Adipose tissue (tissue), 3 donors: ENCODE data around the gene SLC22A23. TPM values are rescaled to one million over a fixed set of nuclear protein-coding genes. Genes with fewer than 3 reads are reported as not detected.

Experiments
- H3K27ac ChIP-seq: one replicate; pipeline ENCODE4 v1.5.1; 2013; ENCODE audit warnings: low read depth, low read length
- WGBS, 3 donors: extraction: QIAGEN DNeasy Blood & Tissue Kit; methylation state at CpG; one replicate each; pipeline ENCODE4 v1.1.7; 2013; 5-methylcytosine and 5-hydroxymethylcytosine counted together
- polyA plus RNA-seq, 3 donors: library from polyadenylated mRNA; stranded (reverse); fragments of 200-250 nt; gene quantifications; one replicate each; pipeline ENCODE4 v1.2.3, GENCODE V29; 2013
- donor health status: healthy with polysubstance abuse.
- donor health status: Bipolar disorder and iron deficiency.
- donor health status: healthy.

The SLC22A23 gene
- polyA plus RNA-seq, 3 donors = 4.9 to 11.3 (median 7.2) TPM

DNA sequence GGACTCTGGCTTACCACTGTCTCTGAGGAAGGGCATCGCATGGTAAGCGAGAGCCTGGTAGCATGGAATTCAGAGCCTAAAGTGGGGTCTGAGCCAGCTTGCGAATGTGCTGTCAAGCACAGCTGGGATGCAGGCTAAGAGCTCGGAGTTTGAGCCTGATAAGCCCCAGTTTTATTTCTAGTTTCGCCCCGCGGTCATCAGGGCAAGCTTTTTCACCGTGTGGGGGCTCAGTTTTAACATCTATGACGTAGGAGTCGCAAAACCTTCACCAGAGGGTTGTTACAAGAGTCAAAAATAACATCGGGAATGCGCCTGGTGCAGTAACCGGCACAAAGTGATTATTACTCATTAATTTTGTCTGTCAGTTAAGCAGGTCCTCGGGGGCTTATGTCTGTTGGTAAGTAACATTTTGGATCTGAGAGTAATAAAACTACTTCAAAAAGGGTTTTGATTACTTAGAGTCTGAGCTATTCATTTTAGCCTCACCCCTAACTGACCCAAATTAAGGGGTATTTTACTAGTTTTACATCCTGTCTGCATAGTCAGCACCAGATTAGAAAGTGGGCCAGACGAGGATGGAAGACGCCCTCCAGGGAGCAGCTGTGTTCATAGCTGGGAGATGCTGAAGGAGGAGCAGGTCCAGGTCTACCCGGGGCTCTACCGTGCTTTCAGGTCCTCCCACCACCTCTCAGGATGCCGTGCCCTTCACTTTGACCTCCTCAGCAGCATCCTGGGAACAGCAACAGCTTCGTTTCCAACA lies 29.7 kb downstream of the SLC22A23 start:
- 38 to 65% (median 61%) methylated on average over 20 of the region's 20 CpGs for WGBS, 3 donors
- no peak overlapping the region for H3K27ac ChIP-seq

DNA sequence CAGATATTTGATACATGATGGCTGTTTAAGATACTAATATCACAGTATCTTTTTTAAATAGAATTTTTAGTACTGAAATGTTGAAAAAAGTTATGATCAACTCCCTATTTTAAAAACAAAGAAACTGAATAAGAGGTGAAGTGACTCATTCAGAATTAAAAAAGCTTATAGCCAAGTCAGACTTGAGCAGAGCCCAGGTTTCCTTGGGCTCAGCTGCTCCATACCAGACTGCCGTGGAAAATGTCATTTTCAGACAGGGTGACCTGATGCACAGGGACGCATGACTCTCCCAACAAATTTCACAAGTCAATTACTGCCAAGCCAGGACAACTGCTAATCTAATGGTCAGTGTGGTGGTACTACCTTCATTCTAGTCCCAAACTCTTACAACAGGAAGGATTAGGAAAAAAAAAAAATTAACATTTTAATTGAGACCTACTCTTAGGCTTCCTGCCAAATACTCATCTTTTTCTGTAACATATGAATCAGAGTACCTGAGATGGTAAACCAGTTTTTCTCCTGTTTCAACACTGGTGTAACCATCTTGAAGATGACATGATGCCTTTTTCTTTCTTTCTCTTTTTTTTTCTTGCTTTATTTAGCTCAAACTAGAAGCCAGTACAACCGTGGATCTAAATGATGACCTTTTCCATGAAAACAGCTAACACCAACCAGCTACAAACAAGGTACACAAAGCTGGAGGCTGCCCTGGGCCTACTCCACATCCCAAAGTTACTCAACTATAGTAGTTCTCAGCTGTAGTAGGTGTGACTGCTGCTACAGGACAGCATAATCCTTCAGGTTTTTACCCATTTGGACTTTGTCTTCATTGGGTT lies 30.5 kb downstream of the SLC22A23 start:
- 74 to 92% (median 87%) methylated on average over 3 of the region's 3 CpGs for WGBS, 3 donors
- H3K27ac ChIP-seq = no peak overlapping the region

DNA sequence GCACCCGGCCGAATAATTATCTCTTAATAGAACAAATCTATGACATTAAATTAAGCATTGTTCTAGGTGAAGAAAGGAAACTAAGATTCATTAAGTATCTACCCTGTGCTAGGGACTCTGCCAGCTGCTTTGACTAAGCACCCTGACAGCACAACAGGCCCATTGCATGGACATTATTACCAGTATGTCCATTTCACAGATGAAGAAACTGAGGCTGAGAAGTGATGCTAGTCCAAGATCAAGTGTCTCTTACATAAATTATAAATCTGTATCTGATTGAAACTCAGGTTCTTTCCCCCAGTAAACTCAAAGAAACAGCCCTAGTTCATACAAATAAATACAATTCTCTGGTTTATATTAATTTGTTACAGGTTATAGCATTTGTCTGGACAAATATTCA lies 31.3 kb downstream of the SLC22A23 start:
- H3K27ac ChIP-seq = no peak overlapping the region
- WGBS, 3 donors = 74 to 93% (median 79%) methylated on average over 2 of the region's 2 CpGs

DNA sequence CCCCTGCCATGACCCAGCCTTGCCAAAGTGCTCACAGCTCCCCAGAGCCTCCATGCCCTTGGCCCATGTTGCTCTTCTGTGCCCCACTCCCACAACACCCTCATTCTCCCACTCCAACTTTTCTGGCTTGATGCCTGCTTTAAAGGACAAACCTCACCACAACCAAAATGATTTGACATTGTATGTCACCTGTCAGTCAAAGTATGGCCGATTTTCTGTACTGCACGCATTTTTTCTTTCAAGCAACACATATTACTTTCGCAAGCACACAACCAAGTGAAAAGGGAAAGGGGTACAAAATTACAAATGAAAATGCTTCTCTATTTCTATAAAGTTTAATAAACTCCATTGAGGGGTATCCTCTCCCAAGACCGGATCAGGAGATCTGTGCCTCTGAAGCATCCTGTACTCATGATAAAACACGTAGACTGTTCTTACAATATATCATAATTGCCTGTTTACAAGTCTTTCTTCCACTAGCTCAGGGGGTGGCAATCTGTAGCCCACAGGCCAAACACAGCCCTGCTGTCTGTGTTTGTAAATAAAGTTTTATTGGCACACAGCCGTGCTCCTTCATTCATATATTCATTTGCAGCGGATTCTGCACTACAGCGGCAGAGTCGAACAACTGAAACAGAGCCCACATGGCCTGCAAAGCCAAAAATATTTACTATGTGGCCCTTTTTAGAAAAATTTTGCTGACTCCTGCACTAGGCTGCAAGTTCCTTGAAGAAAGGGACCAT lies 32.5 kb downstream of the SLC22A23 start:
- H3K27ac ChIP-seq = no peak overlapping the region
- WGBS, 3 donors = 94 to 97% (median 97%) methylated on average over 9 of the region's 9 CpGs

DNA sequence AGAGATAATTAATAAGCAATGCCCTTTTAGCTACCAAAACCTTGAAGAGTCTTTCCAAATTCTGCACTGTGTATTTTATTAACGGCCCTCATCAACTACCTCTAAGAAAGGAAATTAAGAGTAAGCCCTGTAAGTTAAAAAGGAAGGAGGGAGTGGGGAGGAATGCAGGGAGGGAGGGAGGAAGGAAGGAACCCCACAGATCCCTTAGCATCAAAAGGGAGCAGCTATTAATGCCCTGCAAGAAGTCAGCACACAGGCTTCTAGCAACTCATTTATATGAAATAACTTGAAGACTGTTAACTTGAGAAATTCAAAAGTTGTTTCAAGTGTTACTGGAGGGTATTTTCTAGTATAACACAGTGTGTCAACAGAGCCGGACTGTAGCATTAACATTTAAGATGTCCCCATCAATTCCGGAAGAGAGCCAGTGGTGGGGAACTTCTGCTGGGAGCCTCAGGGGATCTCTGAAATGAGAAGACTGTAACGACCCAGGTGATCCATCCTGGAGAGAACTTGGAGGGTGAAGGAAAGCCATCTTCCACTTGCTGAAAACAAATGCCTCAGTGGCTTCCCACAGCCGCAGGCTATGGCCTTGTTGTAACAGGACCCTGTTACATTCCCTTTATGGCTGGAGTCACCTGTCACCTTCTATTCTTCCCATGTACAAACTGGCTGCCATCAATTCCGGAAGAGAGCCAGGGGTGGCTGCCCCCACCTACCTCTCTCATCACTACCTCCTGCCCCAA lies 33.2 kb downstream of the SLC22A23 start:
- 77 to 82% (median 80%) methylated on average over 6 of the region's 6 CpGs for WGBS, 3 donors
- no peak overlapping the region for H3K27ac ChIP-seq

DNA sequence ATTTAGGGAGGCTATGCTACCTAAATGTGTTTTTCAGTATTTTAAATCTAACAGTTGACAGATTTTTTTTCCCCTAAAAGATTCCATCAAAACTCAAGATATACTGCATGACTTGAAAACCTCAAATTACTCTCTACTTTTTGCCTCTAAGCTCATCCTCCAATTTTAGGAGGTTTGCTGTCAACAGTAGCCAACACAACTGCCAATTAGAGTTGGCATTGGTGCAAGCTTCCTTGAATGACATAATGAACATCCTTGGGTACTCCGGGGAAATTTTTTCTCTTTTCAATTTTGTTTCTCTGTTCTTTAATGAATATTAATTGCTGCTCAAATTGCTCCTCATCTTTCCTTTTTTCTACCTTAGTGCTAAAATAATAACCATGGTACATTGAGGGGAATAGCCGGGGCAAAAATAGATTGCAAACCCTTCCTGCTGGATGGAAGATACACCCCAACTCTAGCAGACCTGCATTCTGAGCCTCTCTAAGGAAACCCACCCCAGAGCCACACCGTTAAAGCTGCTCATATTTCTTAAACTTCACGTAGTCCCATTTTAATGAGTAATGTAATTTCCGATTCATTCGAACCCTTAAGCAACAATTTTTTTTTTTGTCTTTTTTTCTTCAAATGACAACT lies 34.3 kb downstream of the SLC22A23 start:
- 88 to 89% (median 89%) methylated on average over 6 of the region's 6 CpGs for WGBS, 3 donors
- no peak overlapping the region for H3K27ac ChIP-seq

DNA sequence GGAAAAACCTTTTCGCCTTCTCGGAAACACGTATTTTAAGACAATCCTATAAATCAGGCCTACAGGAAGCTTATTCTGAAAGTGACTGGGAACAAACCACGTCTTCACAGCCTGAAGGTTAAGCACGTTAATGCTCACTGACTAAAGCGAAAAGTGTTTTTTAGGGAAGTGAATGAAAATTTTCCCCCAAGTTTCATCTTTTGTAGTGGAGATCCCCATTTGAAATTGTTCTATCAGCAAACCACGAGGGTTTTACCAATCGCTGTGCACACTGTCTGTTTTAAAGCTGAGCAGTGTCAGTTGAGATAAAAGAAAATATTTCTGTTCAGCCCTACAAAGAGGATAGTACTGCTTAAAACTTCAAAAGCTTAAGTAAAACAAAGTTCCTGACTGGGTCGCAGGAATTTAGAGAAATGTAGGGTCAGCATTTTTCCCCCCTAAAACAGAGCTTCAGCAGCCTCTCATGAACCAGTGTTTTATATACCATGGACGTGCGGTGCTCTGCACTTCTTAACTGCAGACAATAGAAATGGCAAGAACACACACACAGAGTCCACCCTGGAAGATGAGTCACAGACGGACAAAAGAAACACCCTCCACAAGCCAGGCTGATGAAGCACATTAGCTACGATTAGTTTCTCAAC lies 34.9 kb downstream of the SLC22A23 start:
- no peak overlapping the region for H3K27ac ChIP-seq
- WGBS, 3 donors = 51 to 81% (median 58%) methylated on average over 13 of the region's 13 CpGs

DNA sequence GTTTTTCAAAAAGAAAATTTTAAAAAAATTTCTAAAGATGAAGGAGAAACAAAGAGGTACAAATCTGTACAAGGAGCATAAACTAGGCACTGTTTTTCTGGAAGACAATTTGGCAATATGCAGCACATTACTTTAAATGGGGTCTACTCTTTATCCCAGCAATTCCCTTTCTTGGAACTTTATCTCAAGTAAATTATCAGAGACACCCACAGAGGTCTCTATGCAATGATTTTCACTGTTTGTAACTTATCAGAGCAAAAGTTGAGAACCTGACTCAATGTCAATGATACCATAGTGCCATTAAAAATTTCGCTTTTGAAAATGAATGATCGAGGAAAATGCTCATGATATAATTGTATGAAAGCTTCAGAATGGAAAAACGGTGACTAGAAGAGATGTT lies 35.7 kb downstream of the SLC22A23 start:
- H3K27ac ChIP-seq = no peak overlapping the region
- 85 to 91% (median 90%) methylated on average over 3 of the region's 3 CpGs for WGBS, 3 donors

DNA sequence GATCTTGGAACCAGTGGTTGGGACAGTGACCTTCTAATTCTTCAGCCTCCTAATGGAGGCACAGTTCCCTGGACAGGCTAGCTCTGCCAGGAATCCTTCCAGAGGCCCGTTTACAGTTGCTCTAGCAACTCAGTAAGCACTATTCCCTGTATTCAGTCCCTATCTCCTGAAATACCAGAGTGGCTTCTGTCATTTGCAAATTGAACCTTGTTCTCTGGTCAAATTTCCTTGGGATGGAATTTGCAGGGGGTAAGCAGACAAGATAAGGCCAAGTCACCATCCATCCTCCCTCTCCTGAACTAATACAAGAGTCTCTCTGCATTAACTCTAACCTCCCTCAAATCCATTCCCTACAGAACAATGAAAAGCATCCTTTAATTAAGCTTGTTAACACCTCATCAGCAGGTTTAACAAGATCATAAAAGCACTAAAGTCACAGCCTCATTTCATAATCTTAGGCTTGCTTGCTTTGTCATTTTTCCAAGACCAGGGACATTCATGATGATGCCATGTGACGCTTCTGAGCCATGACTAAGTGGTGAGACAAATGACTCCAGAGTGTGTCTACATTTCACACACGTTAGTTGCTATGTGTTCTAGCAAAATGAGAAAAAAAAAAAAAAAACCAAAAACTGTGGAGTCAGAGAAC lies 37.1 kb downstream of the SLC22A23 start:
- no peak overlapping the region for H3K27ac ChIP-seq
- WGBS, 3 donors = 45 to 75% (median 74%) methylated on average over 3 of the region's 3 CpGs

DNA sequence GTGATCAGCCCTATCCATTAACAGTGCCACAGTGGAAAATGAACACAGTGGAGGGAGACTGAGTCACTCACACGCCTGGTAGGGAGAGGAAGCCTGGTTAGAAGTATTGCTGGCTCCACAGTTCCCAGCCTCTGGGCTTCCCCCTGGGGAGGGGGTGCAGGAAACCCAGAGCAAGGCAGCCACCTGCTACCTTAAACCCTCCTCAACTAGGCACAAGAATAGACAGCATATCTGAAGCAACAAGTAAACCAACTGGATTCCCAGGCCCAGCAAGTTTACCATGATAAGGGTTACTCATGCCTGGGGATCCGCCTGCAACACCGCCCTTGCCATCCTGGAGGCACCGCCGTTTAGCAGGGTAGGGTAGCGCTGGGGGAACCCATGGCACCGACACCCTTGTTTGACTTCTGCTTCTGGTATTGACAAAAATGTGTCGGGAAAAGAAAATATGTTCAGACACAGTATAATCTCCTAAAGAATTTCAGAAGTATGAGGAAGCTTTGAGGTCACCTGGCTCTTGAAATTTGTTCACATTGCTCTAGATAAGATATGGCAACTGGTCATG lies 38.3 kb downstream of the SLC22A23 start:
- WGBS, 3 donors = 30 to 92% (median 89%) methylated on average over 8 of the region's 8 CpGs
- H3K27ac ChIP-seq = no peak overlapping the region

DNA sequence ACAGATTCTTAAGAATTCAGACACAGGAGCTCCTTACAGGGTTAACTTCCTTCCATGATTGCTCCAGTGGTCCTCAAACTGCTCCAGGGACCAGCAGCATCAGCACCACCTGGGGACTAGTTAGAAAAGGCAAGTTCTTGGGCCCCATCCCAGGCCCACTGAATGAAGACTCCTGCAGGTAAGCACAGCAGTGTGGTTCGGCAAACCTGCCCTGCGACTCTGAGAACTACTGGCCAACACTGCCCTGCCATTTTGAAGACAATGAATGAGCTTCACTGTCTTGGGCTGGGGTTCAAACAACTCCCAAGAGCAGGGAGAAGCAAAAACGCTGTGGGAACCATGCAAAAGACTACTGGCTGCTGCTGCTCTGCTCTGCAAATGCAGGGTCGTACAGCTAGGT lies 39.4 kb downstream of the SLC22A23 start:
- H3K27ac ChIP-seq = no peak overlapping the region
- 77 to 87% (median 82%) methylated on average over 4 of the region's 4 CpGs for WGBS, 3 donors

DNA sequence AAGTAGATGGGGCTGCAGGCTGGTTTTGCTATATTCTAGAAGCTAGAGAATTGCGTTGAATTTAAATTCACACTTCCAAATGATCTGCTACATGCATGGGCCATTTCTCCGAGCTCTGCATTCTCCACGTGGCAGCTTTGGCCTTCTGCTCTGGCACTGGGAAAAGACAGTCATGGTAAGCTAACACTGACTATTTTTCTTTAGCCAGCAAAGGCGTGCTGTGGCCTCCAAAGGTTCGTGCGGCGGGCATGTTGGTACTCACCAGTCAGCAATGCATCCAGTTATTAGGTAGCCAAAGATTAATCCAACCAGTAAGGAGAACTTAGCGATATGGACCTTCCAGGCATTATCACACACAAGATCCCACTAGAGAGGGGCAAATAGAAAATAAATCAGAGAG lies 41.4 kb downstream of the SLC22A23 start:
- 92 to 95% (median 92%) methylated on average over 8 of the region's 8 CpGs for WGBS, 3 donors

DNA sequence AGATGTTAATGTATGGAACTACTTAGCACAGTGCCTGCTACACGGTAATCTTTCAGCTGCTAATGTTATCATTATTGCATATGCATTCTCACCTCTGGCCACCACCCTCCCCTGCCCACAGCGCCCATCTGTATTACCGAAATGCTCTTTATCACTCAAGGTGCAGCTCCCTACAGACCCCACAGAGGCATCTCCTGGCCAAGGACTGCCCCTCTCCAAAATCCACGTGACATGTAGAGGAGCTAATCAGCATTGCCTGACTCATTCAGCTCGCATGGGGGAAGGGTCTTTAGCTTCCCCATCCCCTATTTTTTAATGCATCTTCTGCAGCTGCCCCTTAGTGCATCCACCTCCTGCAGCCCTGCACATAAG lies 41.8 kb downstream of the SLC22A23 start:
- H3K27ac ChIP-seq = no peak overlapping the region
- 73 to 84% (median 79%) methylated on average over 5 of the region's 5 CpGs for WGBS, 3 donors

More for the DNA sequence above, 41.4 kb downstream of the SLC22A23 start:
- H3K27ac ChIP-seq = no peak overlapping the region

DNA sequence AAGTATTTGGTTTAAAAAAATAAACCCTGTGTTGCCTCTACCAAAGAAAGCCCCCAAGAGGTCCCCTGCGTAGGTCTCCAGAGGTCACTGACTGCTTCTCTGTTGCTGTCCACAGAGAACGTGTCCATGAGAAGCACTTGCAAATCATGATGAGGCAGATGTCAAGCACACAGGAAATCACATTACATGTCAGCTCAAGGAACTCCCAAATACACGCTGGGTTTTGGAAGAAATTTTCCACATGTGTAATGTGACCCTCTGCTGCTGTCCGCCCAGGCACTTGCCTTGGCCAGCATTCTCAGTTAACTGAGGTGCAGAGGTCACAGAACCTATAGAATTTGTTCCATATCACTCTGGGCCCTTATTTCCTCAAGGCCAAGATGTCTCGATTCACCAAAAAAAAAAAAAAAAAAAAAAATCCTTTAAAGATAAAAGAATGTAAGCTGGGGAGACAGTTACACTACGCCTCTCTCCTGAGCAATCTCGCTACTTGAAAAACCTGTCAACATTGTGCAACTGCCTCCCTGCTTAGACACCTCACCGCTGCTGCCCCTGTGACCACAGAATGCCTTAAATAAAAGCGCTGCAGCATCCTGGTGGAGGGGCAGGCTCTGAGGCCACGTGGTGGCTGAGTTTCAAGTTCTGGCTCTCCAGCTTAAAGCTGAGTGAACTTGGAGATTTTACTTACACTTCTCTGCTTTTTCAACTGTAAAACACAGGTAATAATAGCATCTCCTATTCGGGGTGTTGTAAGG lies 42.3 kb downstream of the SLC22A23 start:
- 50 to 69% (median 56%) methylated on average over 11 of the region's 11 CpGs for WGBS, 3 donors
- no peak overlapping the region for H3K27ac ChIP-seq

DNA sequence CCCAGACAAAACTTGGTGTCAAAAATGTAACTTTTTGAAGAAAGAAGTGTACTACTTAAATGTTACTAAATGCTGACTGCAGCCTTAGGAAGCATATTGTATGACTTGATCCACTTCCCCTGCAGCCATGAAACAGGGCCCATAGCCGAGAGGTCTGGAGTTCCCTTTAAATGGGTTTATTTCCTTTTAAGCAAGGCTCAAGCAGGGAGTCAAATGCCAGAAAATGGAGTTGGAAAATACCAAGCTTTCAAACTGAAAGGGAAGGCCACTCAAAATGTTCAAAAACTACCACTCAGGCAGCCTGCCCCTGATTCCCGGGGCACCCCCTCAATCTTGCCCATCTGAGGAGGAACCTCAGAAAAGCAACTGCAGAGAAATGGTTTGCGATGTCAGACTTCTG lies 43.3 kb downstream of the SLC22A23 start:
- WGBS, 3 donors = 80 to 93% (median 88%) methylated on average over 3 of the region's 3 CpGs
- H3K27ac ChIP-seq = no peak overlapping the region
